Activated B cell treated with CpG ODN at 0.5 μM for 24 hours (primary cell): Measurements from ENCODE around the gene MAGEA9B. TPM values are rescaled to one million over a fixed set of nuclear protein-coding genes. Genes with fewer than 3 reads are reported as not detected.
"Not testable (repeated sequence)": the region's sequence is repeated elsewhere in the genome, so short reads cannot be mapped to it uniquely, and the experiment has no call there.

Experiments used
- ATAC-seq: fragments of 200-7000 bp; cut with Tn5 transposase; one replicate; pipeline ENCODE4 v1.10.0; 2021; ENCODE audit warnings: low read depth, mild to moderate bottlenecking, moderate library complexity
- CTCF ChIA-PET: fragments of 350-600 bp; sonication (Branson Sonifier 250); formaldehyde crosslinking; loops from one replicate; lab custom pipeline; 2021; ENCODE audit warnings: antibody characterized with exemption; lab: Charles Lee
- POLR2A ChIA-PET: fragments of 350-600 bp; sonication (Branson Sonifier 250); formaldehyde crosslinking; loops from one replicate; lab custom pipeline; 2021; ENCODE audit warnings: antibody characterized with exemption; lab: Charles Lee
- DNase-seq: peaks from one replicate; pipeline ENCODE4 v3.0.0; 2022
- H3K27ac Mint-ChIP-seq: one replicate; pipeline ENCODE4 v1.8.0; 2020; ENCODE audit warnings: mixed read lengths
- H3K27me3 Mint-ChIP-seq: one replicate; pipeline ENCODE4 v1.8.0; 2021; ENCODE audit warnings: mixed read lengths
- H3K36me3 Mint-ChIP-seq: one replicate; pipeline ENCODE4 v1.8.0; 2021; ENCODE audit warnings: low read depth, mixed read lengths
- H3K4me1 Mint-ChIP-seq: one replicate; pipeline ENCODE4 v1.8.0; 2021; ENCODE audit warnings: mixed read lengths
- H3K4me3 Mint-ChIP-seq: one replicate; pipeline ENCODE4 v1.8.0; 2020; ENCODE audit warnings: mild to moderate bottlenecking, mixed read lengths
- H3K9me3 Mint-ChIP-seq: one replicate; pipeline ENCODE4 v1.8.0; 2020; ENCODE audit warnings: mixed read lengths
- intact Hi-C: fragments of 100-400 bp; cut with micrococcal nuclease; formaldehyde crosslinking; loops from one replicate; pipeline ENCODE4 v1.15.1; 2024
- total RNA-seq: library from RNA; stranded (reverse); gene quantifications from 2 replicates; pipeline ENCODE4 v1.2.3, GENCODE V29; 2022
- TF ChIP-seq, protein P1 (sequence below): fragments of 200-600 bp; IDR thresholded peaks from one replicate; pipeline ENCODE4 v1.8.0; 2022; ENCODE audit warnings: antibody characterized with exemption, mild to moderate bottlenecking

MAGEA9B gene
- total RNA-seq, 1 donor from 2014 or later: not detected

DNA sequence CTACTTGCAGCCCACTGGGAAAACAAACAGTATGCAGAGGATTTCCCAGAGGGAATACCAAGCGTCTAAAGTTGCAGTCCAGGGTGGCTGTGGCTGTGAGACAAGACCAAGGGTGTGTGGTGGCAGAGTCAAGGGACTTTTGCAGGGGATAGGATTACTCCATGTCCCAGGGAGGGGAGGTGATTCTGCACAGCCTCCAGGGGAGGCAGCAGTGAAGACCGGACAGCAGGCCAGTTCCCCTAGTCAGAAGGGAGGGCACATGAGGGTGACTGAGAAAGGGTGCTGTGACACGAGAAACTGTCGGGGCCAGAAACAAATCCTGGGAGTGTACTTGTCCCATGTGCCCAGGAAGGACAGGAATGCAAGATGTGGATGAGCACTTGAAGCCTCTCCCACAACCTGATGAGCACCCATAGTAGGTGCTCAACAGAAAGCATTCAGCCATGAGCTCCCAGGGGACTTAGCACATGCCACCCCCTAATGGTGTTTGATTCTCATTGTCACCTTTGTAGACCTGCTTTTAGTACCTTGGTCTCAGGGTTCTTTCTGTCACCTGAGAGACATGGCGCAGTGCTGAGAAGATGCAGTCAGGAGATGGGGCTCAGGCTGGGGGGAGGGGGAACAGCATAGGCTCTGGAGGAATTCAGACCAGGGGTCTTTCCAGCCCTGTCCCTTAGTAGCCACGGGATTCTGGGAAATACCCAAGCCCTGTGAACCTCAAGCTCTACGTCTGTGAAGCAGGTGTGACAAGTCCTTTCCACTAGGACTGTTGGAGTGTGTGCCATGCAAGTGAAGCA, 19.4 kb downstream of the MAGEA9B start:
- Mint-ChIP-seq H3K4me3 (no peak overlapping the region), H3K36me3 (no peaks in the 10 kb centered on the region), H3K9me3 (no peaks in the 10 kb centered on the region), H3K27ac (no peak overlapping the region), H3K4me1 (no peaks in the 10 kb centered on the region), H3K27me3 (peaks cover 6% of the 10 kb centered on the region)
- TF ChIP-seq, protein P1, sequence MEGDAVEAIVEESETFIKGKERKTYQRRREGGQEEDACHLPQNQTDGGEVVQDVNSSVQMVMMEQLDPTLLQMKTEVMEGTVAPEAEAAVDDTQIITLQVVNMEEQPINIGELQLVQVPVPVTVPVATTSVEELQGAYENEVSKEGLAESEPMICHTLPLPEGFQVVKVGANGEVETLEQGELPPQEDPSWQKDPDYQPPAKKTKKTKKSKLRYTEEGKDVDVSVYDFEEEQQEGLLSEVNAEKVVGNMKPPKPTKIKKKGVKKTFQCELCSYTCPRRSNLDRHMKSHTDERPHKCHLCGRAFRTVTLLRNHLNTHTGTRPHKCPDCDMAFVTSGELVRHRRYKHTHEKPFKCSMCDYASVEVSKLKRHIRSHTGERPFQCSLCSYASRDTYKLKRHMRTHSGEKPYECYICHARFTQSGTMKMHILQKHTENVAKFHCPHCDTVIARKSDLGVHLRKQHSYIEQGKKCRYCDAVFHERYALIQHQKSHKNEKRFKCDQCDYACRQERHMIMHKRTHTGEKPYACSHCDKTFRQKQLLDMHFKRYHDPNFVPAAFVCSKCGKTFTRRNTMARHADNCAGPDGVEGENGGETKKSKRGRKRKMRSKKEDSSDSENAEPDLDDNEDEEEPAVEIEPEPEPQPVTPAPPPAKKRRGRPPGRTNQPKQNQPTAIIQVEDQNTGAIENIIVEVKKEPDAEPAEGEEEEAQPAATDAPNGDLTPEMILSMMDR: no peak
- ATAC-seq: no peak
- DNase-seq: no peak
- intact Hi-C loops: no loop called here
- ChIA-PET CTCF (no interaction called here), POLR2A (no interaction called here)

DNA sequence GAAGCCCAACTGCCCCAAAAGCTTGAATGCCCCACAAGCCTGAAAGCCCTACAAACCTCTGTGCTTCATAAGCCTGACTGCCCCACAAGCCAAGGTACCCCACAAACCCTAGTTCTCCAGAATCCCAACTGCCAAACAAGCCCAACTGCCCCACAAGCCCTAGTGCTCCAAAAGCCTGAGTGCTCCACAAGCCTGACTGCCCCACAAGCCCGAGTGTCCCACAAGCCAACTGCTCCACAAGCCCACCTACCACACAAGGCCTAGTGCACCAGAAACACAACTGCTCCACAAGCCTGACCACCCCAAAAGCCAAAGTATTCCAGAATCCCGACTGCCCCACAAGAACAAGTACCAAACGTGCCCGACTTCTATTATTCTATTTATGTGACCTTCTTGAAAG, 23.9 kb downstream of the MAGEA9B start:
- no peak overlapping the region for H3K27ac Mint-ChIP-seq
- no peaks in the 10 kb centered on the region for H3K27me3 Mint-ChIP-seq
- H3K9me3 Mint-ChIP-seq: no peaks in the 10 kb centered on the region
- TF ChIP-seq, protein P1: no peak
- POLR2A ChIA-PET: no interaction called here
- CTCF ChIA-PET: no interaction called here
- DNase-seq: no peak
- no peak overlapping the region for H3K4me3 Mint-ChIP-seq
- H3K4me1 Mint-ChIP-seq: no peaks in the 10 kb centered on the region
- intact Hi-C loops: no loop called here
- ATAC-seq: no peak
- H3K36me3 Mint-ChIP-seq: no peaks in the 10 kb centered on the region

DNA sequence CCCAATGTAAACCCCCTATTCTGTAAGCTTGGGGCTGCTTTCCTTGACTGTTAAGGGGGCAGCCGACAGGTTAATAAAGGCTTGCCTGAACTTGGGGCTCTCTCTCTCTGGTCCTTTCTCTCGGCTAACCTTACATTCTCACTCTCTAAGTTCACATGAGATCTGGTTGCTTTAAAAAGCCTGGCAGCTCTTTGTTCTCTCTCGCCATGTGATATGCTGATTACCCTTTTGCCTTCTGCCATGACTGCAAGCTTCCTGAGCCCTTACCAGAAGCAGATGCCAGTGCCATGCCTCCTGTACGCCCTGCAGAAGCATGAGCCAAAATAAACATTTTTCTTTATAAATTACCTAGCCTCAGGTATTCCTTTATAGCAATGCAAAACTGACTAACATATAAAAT, 32.0 kb downstream of the MAGEA9B start:
- H3K27ac Mint-ChIP-seq, H3K27me3 Mint-ChIP-seq, H3K4me3 Mint-ChIP-seq, POLR2A ChIA-PET, intact Hi-C loops, H3K9me3 Mint-ChIP-seq, H3K4me1 Mint-ChIP-seq, H3K36me3 Mint-ChIP-seq, CTCF ChIA-PET, DNase-seq, ATAC-seq: not testable (repeated sequence)

DNA sequence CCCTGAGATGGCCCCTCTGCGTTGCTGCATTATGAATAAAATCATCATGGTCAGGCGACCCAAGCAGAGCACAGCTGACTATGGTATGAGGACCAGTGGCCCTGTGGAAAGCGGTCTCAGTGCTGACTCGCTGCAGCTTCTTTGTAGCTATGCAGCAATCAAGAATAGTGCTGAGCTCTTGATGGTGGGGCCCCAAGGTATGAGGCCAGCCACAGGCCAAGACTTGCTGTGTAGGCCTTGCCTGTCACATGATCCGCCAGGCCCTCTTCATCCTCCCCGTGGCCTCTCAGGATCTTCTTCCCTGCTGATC, 35.4 kb downstream of the MAGEA9B start:
- H3K27ac Mint-ChIP-seq, H3K4me1 Mint-ChIP-seq, intact Hi-C loops, CTCF ChIA-PET, ATAC-seq, POLR2A ChIA-PET, H3K27me3 Mint-ChIP-seq, H3K4me3 Mint-ChIP-seq, DNase-seq, H3K9me3 Mint-ChIP-seq, H3K36me3 Mint-ChIP-seq: not testable (repeated sequence)

DNA sequence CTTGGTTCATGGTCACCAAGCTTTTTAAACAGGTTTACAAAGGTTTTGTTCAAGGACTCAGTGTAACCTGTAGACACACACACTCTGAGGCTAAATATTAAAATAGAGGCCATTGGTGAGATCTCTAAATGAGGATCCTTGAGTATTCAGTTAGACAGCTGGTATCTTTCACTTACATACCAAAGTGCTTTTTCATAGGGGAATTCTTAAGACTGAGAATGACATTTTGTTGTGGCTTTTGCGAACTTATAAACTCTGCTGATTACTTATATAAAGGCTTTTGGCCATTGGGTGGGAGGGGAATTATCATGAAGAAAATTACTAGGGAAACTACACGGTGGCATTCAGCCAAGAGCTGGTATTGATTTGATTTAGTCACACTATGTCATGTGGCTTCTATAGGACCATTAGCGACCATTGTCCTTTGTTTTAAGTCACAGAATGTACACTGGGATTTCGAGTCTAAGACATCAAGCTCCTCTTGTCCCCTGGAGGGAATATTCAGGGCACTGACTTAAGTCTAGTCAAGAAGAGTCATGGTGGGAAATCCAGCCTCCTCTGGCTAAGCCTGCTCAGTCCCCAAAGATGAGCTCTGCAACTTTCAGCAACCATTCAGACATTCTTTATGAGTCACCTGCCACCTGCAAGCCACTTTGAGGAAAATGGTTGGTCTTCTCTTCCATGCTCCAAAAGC, 35.9 kb downstream of the MAGEA9B start:
- POLR2A ChIA-PET, H3K27me3 Mint-ChIP-seq, H3K4me3 Mint-ChIP-seq, H3K9me3 Mint-ChIP-seq, ATAC-seq, CTCF ChIA-PET, H3K27ac Mint-ChIP-seq, DNase-seq, H3K4me1 Mint-ChIP-seq, intact Hi-C loops, H3K36me3 Mint-ChIP-seq: not testable (repeated sequence)

DNA sequence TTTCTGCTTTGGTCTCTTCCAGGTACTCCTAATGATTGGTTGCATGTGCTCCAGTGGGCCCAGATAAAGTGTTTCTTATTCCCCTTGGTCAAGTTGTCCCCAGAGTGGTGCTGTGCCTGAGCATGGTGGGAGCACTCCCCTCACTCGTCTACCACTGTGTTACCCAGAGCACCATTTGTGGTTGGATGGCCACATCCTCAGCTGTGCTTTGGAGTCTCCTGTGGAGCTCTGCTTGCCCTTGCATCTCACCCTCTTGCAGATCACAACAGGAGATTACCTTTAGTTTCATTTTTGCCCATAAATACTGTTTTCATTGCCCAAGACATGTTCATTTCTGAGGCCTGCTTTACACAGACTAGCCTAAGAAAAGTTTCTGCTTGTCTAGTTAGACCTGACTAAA, 36.8 kb downstream of the MAGEA9B start:
- H3K4me1 Mint-ChIP-seq, H3K27me3 Mint-ChIP-seq, H3K36me3 Mint-ChIP-seq, H3K27ac Mint-ChIP-seq, ATAC-seq, intact Hi-C loops, DNase-seq, H3K9me3 Mint-ChIP-seq, H3K4me3 Mint-ChIP-seq, CTCF ChIA-PET, POLR2A ChIA-PET: not testable (repeated sequence)

DNA sequence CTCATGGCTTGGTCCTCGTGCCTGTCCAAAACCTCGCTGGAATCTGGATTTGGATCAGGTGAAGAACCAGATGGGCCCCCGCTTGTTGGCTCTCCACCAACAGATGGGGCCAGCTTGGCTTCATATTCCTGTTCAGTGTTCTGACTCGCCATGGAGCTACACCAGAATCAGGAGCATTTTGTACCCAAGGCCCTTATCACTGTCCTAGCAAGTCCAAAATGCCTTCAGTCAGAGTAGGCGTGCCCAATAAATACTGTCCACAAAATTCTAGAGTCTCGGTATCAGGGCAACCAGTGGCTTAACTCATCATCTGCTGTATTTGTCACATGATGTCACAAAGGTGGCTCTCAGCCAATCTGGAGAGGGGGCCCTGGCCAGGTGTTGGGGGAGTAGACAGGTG, 37.6 kb downstream of the MAGEA9B start, which contains the start of gene HSFX3:
TSS of gene HSFX3 (minus strand) at position 224 of the 400 bp plus-strand sequence. CDS start at position 152, 72 bp downstream.
- H3K9me3 Mint-ChIP-seq, ATAC-seq, H3K4me1 Mint-ChIP-seq, H3K36me3 Mint-ChIP-seq, intact Hi-C loops, CTCF ChIA-PET, H3K27me3 Mint-ChIP-seq, POLR2A ChIA-PET, DNase-seq, H3K4me3 Mint-ChIP-seq, H3K27ac Mint-ChIP-seq: not testable (repeated sequence)

DNA sequence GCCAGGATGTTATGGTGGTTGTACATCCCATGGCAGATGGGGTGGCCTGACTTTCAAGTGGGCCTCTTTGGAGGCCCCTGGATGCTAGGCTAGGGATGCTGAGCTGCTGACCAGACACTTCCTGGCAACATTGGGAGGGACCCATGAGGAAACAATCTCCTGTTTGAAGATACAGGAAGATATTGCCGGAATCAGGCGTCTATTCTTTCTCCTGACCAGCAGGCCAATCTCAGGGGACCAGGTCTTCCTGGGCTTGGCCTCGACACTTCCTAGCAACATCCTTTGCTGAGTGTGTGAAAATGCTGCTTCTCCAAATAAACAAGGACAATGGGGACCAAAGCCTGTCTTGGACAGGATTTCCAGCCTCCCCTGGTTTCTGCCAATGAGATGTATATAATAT, 39.5 kb downstream of the MAGEA9B start:
- H3K4me1 Mint-ChIP-seq, POLR2A ChIA-PET, H3K36me3 Mint-ChIP-seq, H3K4me3 Mint-ChIP-seq, H3K27me3 Mint-ChIP-seq, H3K9me3 Mint-ChIP-seq, H3K27ac Mint-ChIP-seq, intact Hi-C loops, CTCF ChIA-PET, DNase-seq, ATAC-seq: not testable (repeated sequence)

DNA sequence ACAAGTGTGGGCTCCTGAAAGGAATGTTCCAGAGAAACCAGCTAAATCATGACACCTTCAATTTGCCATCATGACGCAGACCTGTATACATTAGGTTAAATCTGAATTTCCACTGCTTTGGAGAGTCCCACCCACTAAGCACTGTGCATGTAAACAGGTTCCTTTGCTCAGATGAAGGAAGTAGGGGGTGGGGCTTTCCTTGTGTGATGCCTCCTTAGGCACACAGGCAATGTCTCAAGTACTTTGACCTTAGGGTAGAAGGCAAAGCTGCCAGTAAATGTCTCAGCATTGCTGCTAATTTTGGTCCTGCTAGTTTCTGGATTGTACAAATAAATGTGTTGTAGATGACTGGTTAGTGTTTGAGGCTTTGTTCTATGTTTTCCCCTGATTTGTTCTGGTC, 40.3 kb downstream of the MAGEA9B start:
- not testable (repeated sequence) for H3K27ac Mint-ChIP-seq

More for the DNA sequence above, 40.3 kb downstream of the MAGEA9B start:
- H3K9me3 Mint-ChIP-seq, DNase-seq, H3K4me1 Mint-ChIP-seq, intact Hi-C loops, POLR2A ChIA-PET, ATAC-seq, H3K36me3 Mint-ChIP-seq, H3K27me3 Mint-ChIP-seq, CTCF ChIA-PET, H3K4me3 Mint-ChIP-seq: not testable (repeated sequence)
